A549 (cell line): Measurements from ENCODE around the gene UBL7.

Experiments
- BHLHE40 ChIP-seq: IDR thresholded peaks from 2 replicates; pipeline ENCODE4 v1.6.1; 2012; ENCODE audit warnings: low read depth, low read length, inconsistent platforms
- CTCF ChIP-seq: fragments of >200 bp; sonication (Bioruptor Twin); formaldehyde crosslinking; IDR thresholded peaks from 3 replicates; pipeline ENCODE4 v1.5.1; 2016
- ELK1 ChIP-seq: fragments of 150-350 bp; IDR thresholded peaks from 2 replicates; pipeline ENCODE4 v1.6.1; 2014; ENCODE audit warnings: low read depth, mild to moderate bottlenecking, low read length
- HOXB5 ChIP-seq: fragments of 250-450 bp; sonication (Bioruptor Pico); IDR thresholded peaks from 2 replicates; pipeline ENCODE4 v1.5.0; 2020; ENCODE audit warnings: mild to moderate bottlenecking, moderate library complexity
- MAX ChIP-seq: IDR thresholded peaks from 2 replicates; pipeline ENCODE4 v1.6.1; 2012
- MYC ChIP-seq: IDR thresholded peaks from 2 replicates; pipeline ENCODE4 v1.6.1; 2012; ENCODE audit warnings: mild to moderate bottlenecking, inconsistent platforms, low read length, improper control_type of control experiment, borderline replicate concordance
- PHF8 ChIP-seq: fragments of 200-600 bp; sonication (generic); IDR thresholded peaks from 2 replicates; pipeline ENCODE4 v1.6.1; 2016; ENCODE audit warnings: low read depth, mild to moderate bottlenecking, antibody characterized with exemption, moderate library complexity, borderline replicate concordance
- POLR2A ChIP-seq: IDR thresholded peaks from 2 replicates; pipeline ENCODE4 v1.6.1; 2012; ENCODE audit warnings: mild to moderate bottlenecking, low read length
- RAD21 ChIP-seq, 2 experiments: fragments of >200 bp in 1 of 2; sonication (Bioruptor Twin) in 1 of 2; formaldehyde crosslinking in 1 of 2; IDR thresholded peaks in 1 of 2; conservative IDR thresholded peaks in 1 of 2; 2 replicates in 1 of 2; 3 replicates in 1 of 2; pipeline ENCODE4 v1.6.1; 2012 to 2018; ENCODE audit warnings: inconsistent platforms in 1 of 2

GRCh38 chr15:74396146-74396438 is 64.9 kb downstream of the UBL7 start:
- TF ChIP-seq ELK1 = no peak
- TF ChIP-seq MAX = no peak
- TF ChIP-seq POLR2A = no peak
- TF ChIP-seq PHF8 = no peak
- TF ChIP-seq RAD21 (conservative IDR thresholded peaks at IDR 0.05 in 1 of 2, IDR thresholded peaks at IDR 0.05 in 1 of 2) = no peak
- no peak for TF ChIP-seq CTCF
- TF ChIP-seq BHLHE40 = no peak
- TF ChIP-seq HOXB5 (CRISPR knock-in tag) = no peak
- no peak for TF ChIP-seq MYC
